ENCODE measurements around the gene FBXW8.

FBXW8 gene

DNA sequence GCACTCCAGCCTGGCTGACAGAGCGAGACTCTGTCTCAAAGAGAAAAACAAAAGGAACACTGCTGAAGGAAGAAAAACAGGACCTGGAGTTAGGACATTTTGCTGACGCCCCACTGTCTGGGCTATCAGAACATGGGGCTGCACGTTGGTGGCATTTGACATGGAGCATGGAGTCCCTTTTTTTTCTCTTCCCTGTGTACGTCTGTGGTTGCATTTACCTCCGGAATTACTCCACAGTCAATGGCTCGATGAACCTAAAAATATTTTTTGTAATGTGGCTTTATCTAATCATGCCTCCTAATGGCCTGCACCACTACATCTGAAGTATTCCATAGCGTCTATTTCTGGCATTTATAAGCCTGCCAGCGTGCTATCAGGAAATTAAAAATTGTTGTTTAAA is 157.7 kb downstream of the FBXW8 start:
- TF ChIP-seq EZH2 (IDR thresholded peaks at IDR 0.05) (no peak), POLR2AphosphoS5 (IDR thresholded peaks at IDR 0.05; ENCODE audit: borderline replicate concordance, low read depth, low read length) (no peak), FOXP2 (optimal IDR thresholded peaks at IDR 0.05; ENCODE audit: control extremely low read depth, extremely low read length, insufficient read depth) (no peak)
- Histone ChIP-seq H3K9ac (ENCODE audit: insufficient read length) (no peak overlapping the region), H3K36me3 (ENCODE audit: insufficient read depth, low read length) (no peaks in the 10 kb centered on the region), H3K4me3 (no peak overlapping the region), H3K27ac (no peak overlapping the region), H3K9me3 (ENCODE audit: low read depth, low read length) (no peaks in the 10 kb centered on the region)
- DNase-seq (ENCODE audit: low read depth, low spot score) = no peak

DNA sequence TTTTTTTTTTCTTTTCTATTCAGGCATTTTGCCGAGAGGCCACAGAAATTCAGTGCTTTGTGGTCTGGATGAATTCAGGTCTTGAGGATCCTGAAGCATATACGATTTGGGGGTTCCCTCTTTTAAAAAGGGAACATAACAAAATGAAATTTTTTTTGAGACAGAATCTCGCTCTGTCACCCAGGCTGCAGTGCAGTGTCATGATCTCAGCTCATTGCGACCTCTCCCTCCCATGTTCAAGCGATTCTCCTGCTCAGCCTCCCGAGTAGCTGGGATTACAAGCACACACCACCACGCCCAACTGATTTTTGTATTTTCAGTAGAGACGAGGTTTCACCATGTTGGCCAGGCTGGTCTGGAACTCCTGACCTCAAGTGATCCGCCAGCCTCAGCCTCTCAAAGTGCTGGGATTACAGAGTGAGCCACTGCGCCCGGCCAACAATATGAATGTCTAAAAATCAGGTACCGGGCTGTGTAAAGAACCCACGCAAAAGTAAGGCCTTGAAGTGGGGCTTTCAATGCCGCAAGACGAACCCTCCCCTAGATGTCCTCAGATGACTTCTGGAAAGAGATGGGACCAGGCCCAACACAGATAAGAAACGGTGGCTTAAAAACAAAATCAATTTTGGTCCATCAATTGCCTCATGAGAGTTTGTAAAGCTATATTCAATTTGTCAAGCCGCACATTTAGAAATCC is 158.5 kb downstream of the FBXW8 start:
- no peak for DNase-seq (ENCODE audit: low read depth, low spot score)
- Histone ChIP-seq H3K36me3 (ENCODE audit: insufficient read depth, low read length) (no peaks in the 10 kb centered on the region), H3K27ac (no peak overlapping the region), H3K9me3 (ENCODE audit: low read depth, low read length) (no peaks in the 10 kb centered on the region), H3K4me3 (no peak overlapping the region), H3K9ac (ENCODE audit: insufficient read length) (no peak overlapping the region)
- TF ChIP-seq EZH2 (IDR thresholded peaks at IDR 0.05) (no peak), POLR2AphosphoS5 (IDR thresholded peaks at IDR 0.05; ENCODE audit: borderline replicate concordance, low read depth, low read length) (no peak), FOXP2 (optimal IDR thresholded peaks at IDR 0.05; ENCODE audit: control extremely low read depth, extremely low read length, insufficient read depth) (no peak)

DNA sequence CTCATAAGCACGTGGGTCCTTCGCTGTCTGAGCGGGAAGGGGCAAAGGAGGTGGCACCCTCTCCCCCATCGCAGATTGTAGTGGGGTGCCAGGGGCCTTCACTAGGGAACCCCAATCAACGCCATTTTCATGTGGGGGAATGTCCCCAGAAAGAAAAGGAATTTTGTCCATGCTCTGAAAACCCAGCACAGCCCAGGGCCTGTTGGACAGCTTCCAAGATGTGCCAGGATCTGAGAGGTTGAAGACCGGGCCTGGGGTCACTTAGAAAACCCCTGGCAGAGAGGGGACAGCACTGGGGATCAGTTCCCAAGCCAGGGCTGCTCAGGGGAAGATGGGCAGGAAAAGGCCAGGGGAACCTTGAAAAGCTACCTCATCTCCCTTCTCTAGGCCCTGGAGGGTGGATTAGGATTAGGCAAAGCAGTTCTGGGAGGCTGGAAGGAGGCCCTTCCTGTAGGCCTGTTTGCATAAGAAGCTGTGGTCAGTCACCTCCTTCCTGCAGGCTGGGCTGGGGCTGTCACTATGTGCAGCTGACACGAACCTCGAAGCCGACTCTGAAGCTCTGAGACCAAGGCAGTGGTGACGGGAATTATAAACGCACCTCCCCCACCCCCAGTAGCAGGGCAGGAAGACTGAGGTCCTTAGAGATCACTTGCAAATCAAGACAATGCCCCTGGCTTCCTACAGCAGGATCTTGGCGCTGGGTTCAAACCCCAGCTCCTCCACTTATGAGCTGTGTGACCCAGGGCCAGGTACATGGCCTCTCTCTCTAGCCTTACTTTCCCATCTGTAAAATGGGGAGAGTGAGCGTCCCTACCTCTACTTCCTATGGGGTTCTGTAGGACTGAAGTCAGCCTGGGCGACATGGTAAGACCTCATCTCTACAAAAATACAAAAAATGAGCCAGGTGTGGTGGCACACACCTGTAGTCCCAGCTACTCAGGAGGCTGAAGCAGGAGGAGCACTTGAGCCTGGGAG is 159.5 kb downstream of the FBXW8 start:
- Histone ChIP-seq H3K9ac (ENCODE audit: insufficient read length) (no peak overlapping the region), H3K36me3 (ENCODE audit: insufficient read depth, low read length) (no peaks in the 10 kb centered on the region), H3K4me3 (no peak overlapping the region), H3K9me3 (ENCODE audit: low read depth, low read length) (no peaks in the 10 kb centered on the region), H3K27ac (no peak overlapping the region)
- DNase-seq (ENCODE audit: low read depth, low spot score) = no peak
- no peak for TF ChIP-seq POLR2AphosphoS5 (IDR thresholded peaks at IDR 0.05; ENCODE audit: borderline replicate concordance, low read depth, low read length)
- TF ChIP-seq FOXP2 (optimal IDR thresholded peaks at IDR 0.05; ENCODE audit: control extremely low read depth, extremely low read length, insufficient read depth) = no peak

DNA sequence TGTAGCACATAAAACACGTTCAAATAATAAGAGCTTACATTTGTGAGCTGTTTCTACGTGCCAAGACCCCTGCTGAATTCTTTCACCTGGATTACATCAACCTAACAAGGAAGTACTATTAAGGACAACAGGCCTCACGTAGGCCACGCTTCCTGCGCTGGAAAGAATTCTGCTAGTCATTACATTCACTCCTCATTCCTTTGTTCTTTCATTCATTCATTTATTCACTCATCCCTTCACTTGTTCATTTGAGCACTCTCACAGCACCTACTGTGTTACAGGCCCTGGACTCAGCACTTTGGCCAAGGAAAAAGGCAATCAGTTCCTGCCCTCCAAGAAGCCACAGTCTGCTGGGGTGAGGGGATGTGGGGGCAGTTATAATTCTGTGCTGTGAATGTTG is 160.3 kb downstream of the FBXW8 start:
- Histone ChIP-seq H3K4me3 (no peak overlapping the region), H3K9ac (ENCODE audit: insufficient read length) (no peak overlapping the region), H3K9me3 (ENCODE audit: low read depth, low read length) (no peaks in the 10 kb centered on the region), H3K36me3 (ENCODE audit: insufficient read depth, low read length) (no peaks in the 10 kb centered on the region), H3K27ac (no peak overlapping the region)
- no peak for DNase-seq (ENCODE audit: low read depth, low spot score)
- TF ChIP-seq FOXP2 (optimal IDR thresholded peaks at IDR 0.05; ENCODE audit: control extremely low read depth, extremely low read length, insufficient read depth) (no peak), POLR2AphosphoS5 (IDR thresholded peaks at IDR 0.05; ENCODE audit: borderline replicate concordance, low read depth, low read length) (no peak), EZH2 (IDR thresholded peaks at IDR 0.05) (no peak)

DNA sequence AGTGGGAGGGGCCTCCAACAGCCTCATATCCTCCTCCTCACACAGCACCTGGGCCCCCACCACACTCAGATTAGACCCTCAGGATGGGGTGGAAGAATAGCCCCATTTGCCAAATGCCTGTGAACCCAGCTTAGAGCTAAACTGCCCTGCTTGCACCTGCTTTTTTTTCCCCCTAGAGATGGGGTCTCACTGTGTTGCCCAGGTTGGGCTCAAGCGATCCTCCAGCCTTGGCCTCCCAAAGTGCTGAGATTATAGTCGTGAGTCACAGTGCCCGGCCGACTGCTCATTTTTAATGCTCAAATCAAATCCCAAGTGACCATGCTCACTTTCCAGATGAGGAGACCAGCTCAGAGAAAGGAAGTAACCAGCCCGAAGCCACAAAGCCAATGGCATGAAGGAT is 161.4 kb downstream of the FBXW8 start:
- DNase-seq (ENCODE audit: low read depth, low spot score) = no peak
- H3K9me3 ChIP-seq (ENCODE audit: low read depth, low read length) = no peaks in the 10 kb centered on the region
- H3K36me3 ChIP-seq (ENCODE audit: insufficient read depth, low read length) = no peaks in the 10 kb centered on the region
- no peak overlapping the region for H3K9ac ChIP-seq (ENCODE audit: insufficient read length)
- H3K27ac ChIP-seq = no peak overlapping the region
- H3K4me3 ChIP-seq = no peak overlapping the region
- TF ChIP-seq EZH2 (IDR thresholded peaks at IDR 0.05) (no peak), FOXP2 (optimal IDR thresholded peaks at IDR 0.05; ENCODE audit: control extremely low read depth, extremely low read length, insufficient read depth) (no peak), POLR2AphosphoS5 (IDR thresholded peaks at IDR 0.05; ENCODE audit: borderline replicate concordance, low read depth, low read length) (no peak)

DNA sequence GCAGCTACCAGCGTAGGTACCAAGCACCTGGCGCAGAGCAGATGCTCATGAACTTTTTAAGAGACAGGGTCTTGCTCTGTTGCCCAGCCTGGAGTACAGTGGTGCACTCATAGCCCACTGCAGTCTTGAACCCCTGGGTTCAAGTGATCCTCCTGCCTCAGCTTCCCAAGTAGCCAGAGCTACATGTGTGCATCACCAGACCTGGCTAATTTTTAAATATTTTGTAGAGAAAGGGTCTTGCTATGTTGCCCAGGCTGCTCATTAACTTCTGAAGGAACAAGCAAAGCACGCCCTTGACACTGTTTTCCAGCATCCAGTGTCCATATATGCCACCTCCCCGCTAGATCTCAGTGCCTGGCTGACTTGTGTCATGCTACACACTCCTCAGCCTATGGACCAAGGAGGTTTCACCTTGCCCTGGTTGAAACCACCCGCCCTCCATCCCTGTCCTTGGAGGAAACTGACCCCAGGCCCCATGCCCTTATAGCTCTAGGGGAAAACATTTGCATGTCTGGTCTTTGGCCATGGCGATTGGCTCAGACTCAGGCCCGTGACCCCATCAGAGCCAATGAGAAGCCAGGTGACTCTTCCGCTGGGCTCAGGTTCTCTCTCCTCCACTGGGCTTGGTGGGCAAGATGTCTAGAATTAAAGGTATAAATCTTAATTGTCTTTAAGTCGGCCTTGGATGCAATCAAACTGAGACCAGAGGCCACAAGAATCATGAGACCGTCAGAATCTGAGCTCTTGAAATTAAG is 162.2 kb downstream of the FBXW8 start:
- DNase-seq (ENCODE audit: low read depth, low spot score) = no peak
- no peaks in the 10 kb centered on the region for H3K9me3 ChIP-seq (ENCODE audit: low read depth, low read length)
- H3K27ac ChIP-seq = no peak overlapping the region
- H3K9ac ChIP-seq (ENCODE audit: insufficient read length) = no peak overlapping the region
- no peaks in the 10 kb centered on the region for H3K36me3 ChIP-seq (ENCODE audit: insufficient read depth, low read length)
- TF ChIP-seq POLR2AphosphoS5 (IDR thresholded peaks at IDR 0.05; ENCODE audit: borderline replicate concordance, low read depth, low read length) (no peak), EZH2 (IDR thresholded peaks at IDR 0.05) (no peak), FOXP2 (optimal IDR thresholded peaks at IDR 0.05; ENCODE audit: control extremely low read depth, extremely low read length, insufficient read depth) (no peak)
- H3K4me3 ChIP-seq = no peak overlapping the region

DNA sequence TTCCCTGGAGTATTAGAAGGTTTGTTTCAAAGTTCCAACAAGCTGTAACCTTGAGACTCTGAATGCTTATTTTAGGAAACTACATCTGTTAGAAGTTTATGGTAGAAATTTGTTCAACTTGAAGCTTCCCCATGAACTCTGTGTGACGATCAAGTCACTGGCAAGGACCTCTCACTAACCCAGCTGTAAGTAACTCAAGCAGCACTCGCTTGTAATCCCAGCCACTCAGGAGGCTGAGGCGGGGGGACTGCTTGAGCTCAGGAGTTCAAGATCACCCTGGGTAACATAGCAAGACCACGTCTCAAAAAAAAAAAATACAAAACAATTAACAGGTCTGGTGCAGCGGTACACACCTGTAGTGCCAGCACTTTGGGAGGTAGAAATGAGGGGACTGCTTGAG is 162.9 kb downstream of the FBXW8 start:
- Histone ChIP-seq H3K4me3 (no peak overlapping the region), H3K36me3 (ENCODE audit: insufficient read depth, low read length) (no peaks in the 10 kb centered on the region), H3K9ac (ENCODE audit: insufficient read length) (no peak overlapping the region), H3K9me3 (ENCODE audit: low read depth, low read length) (no peaks in the 10 kb centered on the region), H3K27ac (no peak overlapping the region)
- TF ChIP-seq EZH2 (IDR thresholded peaks at IDR 0.05) (no peak), FOXP2 (optimal IDR thresholded peaks at IDR 0.05; ENCODE audit: control extremely low read depth, extremely low read length, insufficient read depth) (no peak), POLR2AphosphoS5 (IDR thresholded peaks at IDR 0.05; ENCODE audit: borderline replicate concordance, low read depth, low read length) (no peak)
- no peak for DNase-seq (ENCODE audit: low read depth, low spot score)
